NCI-H774 (cell line): ENCODE measurements around the gene ANKRD34A.
A peak's percentile ranks its signal among the peaks of the same experiment; 100 is the strongest.

Experiments
- DNase-seq: peaks from one replicate; lab custom pipeline; 2025; lab: John Stamatoyannopoulos, UW

ANKRD34A gene

GRCh38 chr1:145965119-145965744 is 857 bp upstream of the ANKRD34A start:
- DNase-seq: no peak

- DNase-seq: peak; percentile 16
These were observed 933 bp downstream of the ANKRD34A start for GRCh38 chr1:145963265-145964019.

GRCh38 chr1:145962157-145963102 is 1.9 kb downstream of the ANKRD34A start:
- DNase-seq: no peak

GRCh38 chr1:145961425-145962156 is 2.8 kb downstream of the ANKRD34A start:
- no peak for DNase-seq

- no peak for DNase-seq
These were observed 3.3 kb downstream of the ANKRD34A start for GRCh38 chr1:145961109-145961424.

GRCh38 chr1:145960468-145961108 is 3.8 kb downstream of the ANKRD34A start:
- peak; percentile 61 for DNase-seq

- no peak for DNase-seq
These were observed 4.4 kb downstream of the ANKRD34A start for GRCh38 chr1:145959957-145960467.

GRCh38 chr1:145959333-145959732 is 5.0 kb downstream of the ANKRD34A start:
- no peak for DNase-seq

- no peak for DNase-seq
These were observed 5.6 kb downstream of the ANKRD34A start for GRCh38 chr1:145958734-145959133.

- DNase-seq: peak; percentile 97
These were observed 6.7 kb downstream of the ANKRD34A start, which contains the start of gene LIX1L for GRCh38 chr1:145957443-145958319. LIX1L (minus strand) TSS chr1:145958017; CDS start chr1:145957927, 90 bp downstream.

- no peak for DNase-seq
These were observed 7.5 kb downstream of the ANKRD34A start for GRCh38 chr1:145956781-145957442.

GRCh38 chr1:145956361-145956760 is 8.0 kb downstream of the ANKRD34A start:
- DNase-seq: no peak

- DNase-seq: no peak
These were observed 8.9 kb downstream of the ANKRD34A start for GRCh38 chr1:145955436-145955835.

- DNase-seq: no peak
These were observed 10.5 kb downstream of the ANKRD34A start for GRCh38 chr1:145953861-145954260.

- DNase-seq: no peak
These were observed 11.5 kb downstream of the ANKRD34A start for GRCh38 chr1:145952903-145953302.

GRCh38 chr1:145951526-145951925 is 12.8 kb downstream of the ANKRD34A start:
- no peak for DNase-seq

GRCh38 chr1:145949219-145949618 is 15.2 kb downstream of the ANKRD34A start:
- no peak for DNase-seq

- no peak for DNase-seq
These were observed 16.8 kb downstream of the ANKRD34A start for GRCh38 chr1:145947551-145947950.

GRCh38 chr1:145946477-145946986 is 17.8 kb downstream of the ANKRD34A start:
- DNase-seq: no peak
